ENCODE results near the gene C6orf89. TPM values are rescaled to one million over a fixed set of nuclear protein-coding genes. Genes with fewer than 3 reads are reported as not detected.
A peak's percentile ranks its signal among the peaks of the same experiment; 100 is the strongest.
"Not testable (repeated sequence)": the region's sequence is repeated elsewhere in the genome, so short reads cannot be mapped to it uniquely, and the experiment has no call there.

C6orf89 gene
- total RNA-seq, 4 donors from 2014 or later = 18.6 to 34.9 (median 23.1) TPM

DNA sequence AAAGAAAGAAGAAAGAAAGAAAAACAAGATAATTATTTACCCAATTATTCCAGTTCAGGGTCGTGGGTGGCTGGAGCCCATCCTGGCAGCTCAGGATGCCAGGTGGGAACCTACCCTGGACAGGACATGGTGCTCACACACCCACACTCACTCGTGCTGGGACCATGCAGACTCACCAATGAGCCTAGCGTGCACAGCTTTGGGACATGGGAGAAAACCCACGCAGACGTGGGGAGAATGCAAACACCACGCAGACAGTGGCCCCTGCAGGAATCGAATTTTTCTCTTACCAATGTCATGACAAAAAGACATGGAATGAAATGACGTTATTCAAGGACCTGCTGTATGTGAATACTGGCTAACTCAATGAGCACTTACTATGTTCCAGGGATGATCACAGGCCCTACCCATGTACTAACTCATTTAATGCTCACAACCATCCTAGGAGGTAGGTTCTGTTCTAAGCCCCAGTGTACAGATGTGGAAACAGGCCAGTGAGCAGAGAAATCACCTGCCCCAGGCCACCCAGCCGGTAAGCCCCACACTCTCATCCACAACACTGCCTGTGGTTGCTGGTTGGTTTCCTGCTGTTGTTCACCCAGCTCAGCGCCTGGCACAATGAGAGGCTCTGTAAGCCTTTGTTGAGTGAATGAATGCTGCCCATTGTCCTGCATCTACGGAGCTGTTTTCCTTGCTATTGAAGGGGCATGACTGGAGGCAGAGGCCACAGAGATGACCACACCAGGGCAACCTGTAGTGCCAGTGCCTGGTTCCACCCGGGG is 62.0 kb downstream of the C6orf89 start:
- Histone ChIP-seq H3K27ac (no peak overlapping the region), H3K9me3 (no peaks in the 10 kb centered on the region), H3K4me1 (no peaks in the 10 kb centered on the region), H3K36me3 (no peaks in the 10 kb centered on the region), H3K4me3 (no peak overlapping the region), H3K27me3 (peaks cover 0 to 4% (median 0%) of the 10 kb centered on the region in 4 donors)
- intact Hi-C loops (cut with DNase I) = no loop called here
- TF ChIP-seq, protein P1, sequence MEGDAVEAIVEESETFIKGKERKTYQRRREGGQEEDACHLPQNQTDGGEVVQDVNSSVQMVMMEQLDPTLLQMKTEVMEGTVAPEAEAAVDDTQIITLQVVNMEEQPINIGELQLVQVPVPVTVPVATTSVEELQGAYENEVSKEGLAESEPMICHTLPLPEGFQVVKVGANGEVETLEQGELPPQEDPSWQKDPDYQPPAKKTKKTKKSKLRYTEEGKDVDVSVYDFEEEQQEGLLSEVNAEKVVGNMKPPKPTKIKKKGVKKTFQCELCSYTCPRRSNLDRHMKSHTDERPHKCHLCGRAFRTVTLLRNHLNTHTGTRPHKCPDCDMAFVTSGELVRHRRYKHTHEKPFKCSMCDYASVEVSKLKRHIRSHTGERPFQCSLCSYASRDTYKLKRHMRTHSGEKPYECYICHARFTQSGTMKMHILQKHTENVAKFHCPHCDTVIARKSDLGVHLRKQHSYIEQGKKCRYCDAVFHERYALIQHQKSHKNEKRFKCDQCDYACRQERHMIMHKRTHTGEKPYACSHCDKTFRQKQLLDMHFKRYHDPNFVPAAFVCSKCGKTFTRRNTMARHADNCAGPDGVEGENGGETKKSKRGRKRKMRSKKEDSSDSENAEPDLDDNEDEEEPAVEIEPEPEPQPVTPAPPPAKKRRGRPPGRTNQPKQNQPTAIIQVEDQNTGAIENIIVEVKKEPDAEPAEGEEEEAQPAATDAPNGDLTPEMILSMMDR (IDR thresholded peaks at IDR 0.05) = no peak
- TF ChIP-seq POLR2A (IDR thresholded peaks at IDR 0.05) = no peak
- WGBS, 2 donors = 74 to 75% methylated on average over 8 to 11 of the region's 12 CpGs
- no peak for DNase-seq

DNA sequence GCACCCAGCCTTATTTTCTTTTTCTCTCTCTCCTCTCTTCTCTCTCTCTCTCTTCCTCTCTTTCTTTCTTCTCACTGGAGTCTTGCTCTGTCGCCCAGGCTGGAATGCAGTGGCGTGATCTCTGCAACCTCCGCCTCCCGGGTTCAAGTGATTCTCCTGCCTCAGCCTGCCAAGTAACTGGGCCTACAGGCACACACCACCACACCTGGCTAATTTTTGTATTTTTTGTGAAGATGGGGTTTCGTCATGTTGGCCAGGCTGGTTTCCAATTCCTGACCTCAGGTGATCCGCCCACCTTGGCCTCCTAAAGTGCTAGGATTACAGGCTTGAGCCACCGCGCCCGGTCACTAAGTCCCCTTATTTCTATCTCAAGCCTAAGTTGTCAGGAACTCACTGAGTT is 63.3 kb downstream of the C6orf89 start:
- H3K27me3 ChIP-seq; H3K36me3 ChIP-seq; H3K9me3 ChIP-seq; intact Hi-C loops (cut with DNase I); H3K4me1 ChIP-seq; H3K4me3 ChIP-seq; H3K27ac ChIP-seq; DNase-seq: not testable (repeated sequence)
- WGBS, 2 donors = 60 to 76% methylated on average over 8 to 9 of the region's 9 CpGs

- 76 to 84% methylated on average over 3 of the region's 3 CpGs for WGBS, 2 donors
- H3K4me1 ChIP-seq = peaks cover 0 to 6% (median 0%) of the 10 kb centered on the region in 3 donors
- no peaks in the 10 kb centered on the region for H3K27me3 ChIP-seq
- no peaks in the 10 kb centered on the region for H3K9me3 ChIP-seq
- TF ChIP-seq POLR2A (IDR thresholded peaks at IDR 0.05) = no peak
- TF ChIP-seq, protein P1 (IDR thresholded peaks at IDR 0.05) = no peak
- DNase-seq = no peak
- no peak overlapping the region for H3K27ac ChIP-seq
- H3K36me3 ChIP-seq = no peaks in the 10 kb centered on the region
- no peak overlapping the region for H3K4me3 ChIP-seq
- intact Hi-C loops (cut with DNase I) = no loop called here
Measured at GRCh38 chr6:36949636-36950035, 63.9 kb downstream of the C6orf89 start.

DNA sequence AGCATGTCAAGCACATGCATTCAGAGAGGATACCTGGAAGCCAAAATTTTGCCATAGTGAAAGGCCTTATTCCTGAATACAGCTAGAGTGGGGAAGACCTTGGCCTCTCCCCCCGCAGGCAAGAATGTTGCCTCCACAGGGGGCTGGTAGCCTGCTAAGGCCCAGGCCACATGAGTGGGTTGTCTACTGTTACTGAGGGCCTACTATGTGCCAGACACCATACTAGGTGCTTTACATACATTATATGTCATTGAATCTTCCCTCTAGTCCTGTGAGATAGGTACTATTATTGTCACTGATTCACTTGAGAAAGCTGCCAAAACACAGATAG is 68.1 kb downstream of the C6orf89 start:
- no peak for DNase-seq
- H3K27me3 ChIP-seq = no peaks in the 10 kb centered on the region
- whole genome bisulfite sequencing, 2 donors = 75 to 88% methylated on average over 1 of the region's 1 CpG

DNA sequence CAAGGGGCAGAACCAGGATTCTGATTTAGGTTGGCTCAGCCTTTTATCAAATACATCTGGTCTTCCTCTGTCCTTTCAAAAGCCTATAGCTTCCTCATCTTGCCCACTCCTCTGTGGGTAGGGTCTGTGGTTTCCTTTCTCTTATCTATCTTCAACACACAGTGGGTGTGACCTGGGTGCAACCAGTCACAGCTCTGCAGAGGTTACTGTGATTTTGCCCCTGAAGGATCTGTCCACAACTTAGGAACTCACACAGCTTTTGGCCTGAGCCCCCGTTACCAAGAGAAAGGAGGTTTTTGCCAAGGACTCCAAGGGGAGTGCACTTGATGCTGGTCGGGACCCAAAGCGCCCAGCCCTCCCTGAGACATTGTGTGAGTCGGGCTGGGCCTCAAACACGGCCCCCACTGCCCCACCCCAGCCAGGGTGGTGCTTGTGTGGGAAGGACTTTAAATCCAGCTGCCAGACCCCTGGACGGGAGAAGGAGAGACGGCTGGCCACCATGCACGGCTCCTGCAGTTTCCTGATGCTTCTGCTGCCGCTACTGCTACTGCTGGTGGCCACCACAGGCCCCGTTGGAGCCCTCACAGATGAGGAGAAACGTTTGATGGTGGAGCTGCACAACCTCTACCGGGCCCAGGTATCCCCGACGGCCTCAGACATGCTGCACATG is 68.6 kb downstream of the C6orf89 start, which contains the start of gene PI16:
Gene PI16 (plus strand): TSS at position 477 of the 670 bp plus-strand sequence. CDS start 23 bp downstream, at position 500.
- Histone ChIP-seq H3K4me3 (peak within 1 kb of the TSS in 1 of 4 donors; percentile 13), H3K27me3 (no peaks in the 10 kb centered on the region), H3K4me1 (peaks cover 0 to 14% (median 7%) of the 10 kb centered on the region in 3 donors), H3K27ac (peak within 1 kb of the TSS in 1 of 4 donors; percentile 4), H3K36me3 (no peaks in the 10 kb centered on the region), H3K9me3 (no peaks in the 10 kb centered on the region)
- TF ChIP-seq, protein P1 (IDR thresholded peaks at IDR 0.05) = no peak
- TF ChIP-seq POLR2A (IDR thresholded peaks at IDR 0.05) = no peak
- intact Hi-C loops (cut with DNase I) = no loop called here
- 55% methylated on average over 4 of the region's 14 CpGs; no CpG with 5 or more reads in 1 of the 2 donors for WGBS, 2 donors
- no peak for DNase-seq

More for the DNA sequence above, 68.1 kb downstream of the C6orf89 start:
- peaks cover 0 to 14% (median 7%) of the 10 kb centered on the region in 3 donors for H3K4me1 ChIP-seq
- TF ChIP-seq, protein P1 (IDR thresholded peaks at IDR 0.05) = no peak
- TF ChIP-seq POLR2A (IDR thresholded peaks at IDR 0.05) = no peak
- H3K9me3 ChIP-seq = no peaks in the 10 kb centered on the region
- no peak overlapping the region for H3K27ac ChIP-seq
- H3K36me3 ChIP-seq = no peaks in the 10 kb centered on the region
- H3K4me3 ChIP-seq = no peak overlapping the region
- intact Hi-C loops (cut with DNase I) = no loop called here

Measured in esophagus squamous epithelium (tissue), 5 donors.